K562 (cell line): ENCODE data around the gene AGPAT1. TPM values are rescaled to one million over a fixed set of nuclear protein-coding genes. Genes with fewer than 3 reads are reported as not detected.

ENCODE experiments used
- DDX20 ChIP-seq: fragments of 450-650 bp; IDR thresholded peaks from 2 replicates; pipeline ENCODE4 v1.6.1; 2016; ENCODE audit warnings: missing genetic modification characterization, low read depth, mild to moderate bottlenecking, missing compliant biosample characterization, moderate library complexity
- EHMT2 ChIP-seq: fragments of 450-650 bp; IDR thresholded peaks from 2 replicates; pipeline ENCODE4 v1.6.1; 2018; ENCODE audit warnings: antibody characterized with exemption
- HCFC1 ChIP-seq: IDR thresholded peaks from 2 replicates; pipeline ENCODE4 v1.6.1; 2012; ENCODE audit warnings: low read depth, low read length, improper control_type of control experiment
- HNRNPL ChIP-seq: fragments of 200-400 bp; formaldehyde crosslinking; IDR thresholded peaks from 2 replicates; pipeline ENCODE4 v1.6.1; 2017; ENCODE audit warnings: low read depth, mild to moderate bottlenecking, low read length
- NFATC3 ChIP-seq: fragments of 450-650 bp; IDR thresholded peaks from 2 replicates; pipeline ENCODE4 v1.6.1; 2017; ENCODE audit warnings: mild to moderate bottlenecking
- POLR2AphosphoS5 ChIP-seq: IDR thresholded peaks from 2 replicates; pipeline ENCODE4 v1.6.1; 2011; ENCODE audit warnings: mild to moderate bottlenecking, low read depth, low read length, moderate library complexity; ENCODE audit not compliant: control insufficient read depth, insufficient read depth
- ZNF3 ChIP-seq: fragments of 250-450 bp; sonication (Bioruptor Pico); IDR thresholded peaks from 2 replicates; pipeline ENCODE4 v1.5.0; 2021; ENCODE audit warnings: mild to moderate bottlenecking, moderate library complexity
- ZNF764 ChIP-seq: fragments of 250-450 bp; sonication (Bioruptor Pico); IDR thresholded peaks from 2 replicates; pipeline ENCODE4 v1.4.0; 2020; ENCODE audit warnings: low read depth, mild to moderate bottlenecking, moderate library complexity
- ZNF785 ChIP-seq: fragments of 250-450 bp; sonication (Bioruptor Pico); IDR thresholded peaks from 2 replicates; pipeline ENCODE4 v1.4.0; 2020; ENCODE audit warnings: mild to moderate bottlenecking
- ZNF79 ChIP-seq: fragments of 250-450 bp; sonication (Bioruptor Pico); IDR thresholded peaks from 2 replicates; pipeline ENCODE4 v1.4.0; 2020; ENCODE audit warnings: low read depth, mild to moderate bottlenecking, moderate library complexity
- polyA plus RNA-seq, 8 experiments: library from polyadenylated mRNA; depleted of rRNA in 4 of 8; stranded (reverse) in 5 of 8; unstranded in 3 of 8; fragments of >200 nt; fragmentation: Nextera tagmentation in 2 of 8; fragmentation: Illumina TruSeq in 1 of 8; extraction: Ambion mirVana in 2 of 8; extraction: Trizol in 1 of 8; gene quantifications; 2 replicates each; pipeline versions ENCODE4 v1.2.1 to v1.2.3, GENCODE V29; 2011 to 2014; ENCODE audit warnings: inconsistent platforms in 1 of 8, missing spikeins in 1 of 8
- total RNA-seq, 7 experiments: library from RNA; depleted of rRNA in 6 of 7; stranded (reverse); fragments of >200 nt in 6 of 7; fragmentation: Illumina TruSeq in 2 of 7; extraction: Trizol in 2 of 7; gene quantifications; 2 replicates each; pipeline versions ENCODE4 v1.2.1 to v1.2.3, GENCODE V29; 2011 to 2021; ENCODE audit warnings: low replicate concordance in 1 of 7
- TF ChIP-seq, protein P1 (sequence below): fragments of 450-650 bp; IDR thresholded peaks from 2 replicates; pipeline ENCODE4 v1.6.1; 2017; ENCODE audit warnings: antibody characterized with exemption, mild to moderate bottlenecking
- TF ChIP-seq, protein P2 (sequence below): fragments of 450-650 bp; formaldehyde crosslinking; IDR thresholded peaks from 2 replicates; pipeline ENCODE4 v1.4.0; 2020; ENCODE audit warnings: mild to moderate bottlenecking
- TF ChIP-seq, protein P3 (sequence below): sonication (generic); formaldehyde crosslinking; IDR thresholded peaks from 2 replicates; pipeline ENCODE4 v1.8.0; 2022; ENCODE audit warnings: missing genetic modification reagents, mild to moderate bottlenecking, moderate library complexity, borderline replicate concordance
- TF ChIP-seq, protein P4 (sequence below): fragments of 450-650 bp; IDR thresholded peaks from 2 replicates; pipeline ENCODE4 v1.6.1; 2016; ENCODE audit warnings: borderline replicate concordance
- TF ChIP-seq, protein P5 (sequence below): fragments of 450-650 bp; IDR thresholded peaks from 2 replicates; pipeline ENCODE4 v1.6.1; 2016

Gene AGPAT1
- total and polyA plus RNA-seq, 9 of the 15 experiments (the other 6 are each of a cell fraction or from before 2014, with no cell fraction given), result 37.9 to 176 (median 69.4) TPM

DNA sequence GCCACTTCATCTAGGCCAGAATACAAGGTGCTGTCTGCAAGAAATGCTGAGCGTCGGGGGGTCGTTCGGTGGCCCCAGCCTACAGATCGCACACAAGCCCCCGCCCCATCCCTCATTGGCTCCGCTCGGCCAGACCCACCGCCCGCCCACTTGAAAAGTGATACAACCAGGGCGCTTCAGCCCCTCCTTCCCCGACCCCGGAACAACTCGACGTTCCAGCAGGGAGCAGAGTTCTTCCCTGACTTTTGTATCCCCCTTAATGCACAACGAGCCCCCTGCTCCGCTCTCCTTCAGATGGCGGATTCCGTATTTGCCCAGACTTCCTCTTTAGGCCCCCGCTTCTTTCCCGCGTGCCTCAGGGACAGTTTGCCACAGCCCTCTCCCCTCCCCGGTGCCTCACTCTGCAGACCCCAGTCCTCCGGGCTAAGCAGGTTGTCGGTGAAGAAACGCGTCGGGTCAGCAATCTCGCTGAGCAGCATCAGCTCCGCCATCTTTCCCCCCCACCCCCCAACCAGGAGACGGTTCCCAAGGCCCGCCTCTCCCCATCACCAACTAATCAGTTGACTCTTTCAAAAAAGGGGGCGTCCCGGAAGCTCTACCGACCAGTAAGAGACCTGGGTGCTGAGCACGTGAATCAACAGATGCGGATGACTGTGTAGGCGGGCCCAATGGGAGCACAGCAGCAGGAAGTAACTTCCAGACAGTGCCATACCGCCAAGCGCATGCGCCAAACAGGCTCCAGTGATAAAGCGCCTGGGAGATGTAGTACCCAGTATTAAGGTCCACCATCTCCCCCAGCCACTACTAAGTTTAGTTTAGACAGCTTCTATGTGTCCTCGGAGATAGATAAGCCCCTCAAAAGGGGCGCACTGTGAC, 47.9 kb downstream of the AGPAT1 start, which contains the start of gene ATF6B (continued):
- TF ChIP-seq, protein P1, sequence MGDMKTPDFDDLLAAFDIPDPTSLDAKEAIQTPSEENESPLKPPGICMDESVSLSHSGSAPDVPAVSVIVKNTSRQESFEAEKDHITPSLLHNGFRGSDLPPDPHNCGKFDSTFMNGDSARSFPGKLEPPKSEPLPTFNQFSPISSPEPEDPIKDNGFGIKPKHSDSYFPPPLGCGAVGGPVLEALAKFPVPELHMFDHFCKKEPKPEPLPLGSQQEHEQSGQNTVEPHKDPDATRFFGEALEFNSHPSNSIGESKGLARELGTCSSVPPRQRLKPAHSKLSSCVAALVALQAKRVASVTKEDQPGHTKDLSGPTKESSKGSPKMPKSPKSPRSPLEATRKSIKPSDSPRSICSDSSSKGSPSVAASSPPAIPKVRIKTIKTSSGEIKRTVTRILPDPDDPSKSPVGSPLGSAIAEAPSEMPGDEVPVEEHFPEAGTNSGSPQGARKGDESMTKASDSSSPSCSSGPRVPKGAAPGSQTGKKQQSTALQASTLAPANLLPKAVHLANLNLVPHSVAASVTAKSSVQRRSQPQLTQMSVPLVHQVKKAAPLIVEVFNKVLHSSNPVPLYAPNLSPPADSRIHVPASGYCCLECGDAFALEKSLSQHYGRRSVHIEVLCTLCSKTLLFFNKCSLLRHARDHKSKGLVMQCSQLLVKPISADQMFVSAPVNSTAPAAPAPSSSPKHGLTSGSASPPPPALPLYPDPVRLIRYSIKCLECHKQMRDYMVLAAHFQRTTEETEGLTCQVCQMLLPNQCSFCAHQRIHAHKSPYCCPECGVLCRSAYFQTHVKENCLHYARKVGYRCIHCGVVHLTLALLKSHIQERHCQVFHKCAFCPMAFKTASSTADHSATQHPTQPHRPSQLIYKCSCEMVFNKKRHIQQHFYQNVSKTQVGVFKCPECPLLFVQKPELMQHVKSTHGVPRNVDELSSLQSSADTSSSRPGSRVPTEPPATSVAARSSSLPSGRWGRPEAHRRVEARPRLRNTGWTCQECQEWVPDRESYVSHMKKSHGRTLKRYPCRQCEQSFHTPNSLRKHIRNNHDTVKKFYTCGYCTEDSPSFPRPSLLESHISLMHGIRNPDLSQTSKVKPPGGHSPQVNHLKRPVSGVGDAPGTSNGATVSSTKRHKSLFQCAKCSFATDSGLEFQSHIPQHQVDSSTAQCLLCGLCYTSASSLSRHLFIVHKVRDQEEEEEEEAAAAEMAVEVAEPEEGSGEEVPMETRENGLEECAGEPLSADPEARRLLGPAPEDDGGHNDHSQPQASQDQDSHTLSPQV, result no peak
- TF ChIP-seq EHMT2, result no peak
- no peak for TF ChIP-seq ZNF785
- TF ChIP-seq, protein P2, sequence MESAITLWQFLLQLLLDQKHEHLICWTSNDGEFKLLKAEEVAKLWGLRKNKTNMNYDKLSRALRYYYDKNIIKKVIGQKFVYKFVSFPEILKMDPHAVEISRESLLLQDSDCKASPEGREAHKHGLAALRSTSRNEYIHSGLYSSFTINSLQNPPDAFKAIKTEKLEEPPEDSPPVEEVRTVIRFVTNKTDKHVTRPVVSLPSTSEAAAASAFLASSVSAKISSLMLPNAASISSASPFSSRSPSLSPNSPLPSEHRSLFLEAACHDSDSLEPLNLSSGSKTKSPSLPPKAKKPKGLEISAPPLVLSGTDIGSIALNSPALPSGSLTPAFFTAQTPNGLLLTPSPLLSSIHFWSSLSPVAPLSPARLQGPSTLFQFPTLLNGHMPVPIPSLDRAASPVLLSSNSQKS, result no peak
- no peak for TF ChIP-seq HNRNPL
- TF ChIP-seq POLR2AphosphoS5, result peak; percentile 71
- TF ChIP-seq NFATC3, result peak; percentile 62; the same call in 1 of the 2 replicates
- no peak for TF ChIP-seq ZNF3 (CRISPR knock-in tag)
- no peak for TF ChIP-seq DDX20 (tag)
- TF ChIP-seq, protein P3, sequence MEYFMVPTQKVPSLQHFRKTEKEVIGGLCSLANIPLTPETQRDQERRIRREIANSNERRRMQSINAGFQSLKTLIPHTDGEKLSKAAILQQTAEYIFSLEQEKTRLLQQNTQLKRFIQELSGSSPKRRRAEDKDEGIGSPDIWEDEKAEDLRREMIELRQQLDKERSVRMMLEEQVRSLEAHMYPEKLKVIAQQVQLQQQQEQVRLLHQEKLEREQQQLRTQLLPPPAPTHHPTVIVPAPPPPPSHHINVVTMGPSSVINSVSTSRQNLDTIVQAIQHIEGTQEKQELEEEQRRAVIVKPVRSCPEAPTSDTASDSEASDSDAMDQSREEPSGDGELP, result peak; percentile 89; the same call in 1 of the 2 replicates
- TF ChIP-seq ZNF764 (CRISPR knock-in tag), result no peak
- TF ChIP-seq ZNF79 (CRISPR knock-in tag), result no peak
- peak; percentile 84 for TF ChIP-seq HCFC1
- TF ChIP-seq, protein P4, sequence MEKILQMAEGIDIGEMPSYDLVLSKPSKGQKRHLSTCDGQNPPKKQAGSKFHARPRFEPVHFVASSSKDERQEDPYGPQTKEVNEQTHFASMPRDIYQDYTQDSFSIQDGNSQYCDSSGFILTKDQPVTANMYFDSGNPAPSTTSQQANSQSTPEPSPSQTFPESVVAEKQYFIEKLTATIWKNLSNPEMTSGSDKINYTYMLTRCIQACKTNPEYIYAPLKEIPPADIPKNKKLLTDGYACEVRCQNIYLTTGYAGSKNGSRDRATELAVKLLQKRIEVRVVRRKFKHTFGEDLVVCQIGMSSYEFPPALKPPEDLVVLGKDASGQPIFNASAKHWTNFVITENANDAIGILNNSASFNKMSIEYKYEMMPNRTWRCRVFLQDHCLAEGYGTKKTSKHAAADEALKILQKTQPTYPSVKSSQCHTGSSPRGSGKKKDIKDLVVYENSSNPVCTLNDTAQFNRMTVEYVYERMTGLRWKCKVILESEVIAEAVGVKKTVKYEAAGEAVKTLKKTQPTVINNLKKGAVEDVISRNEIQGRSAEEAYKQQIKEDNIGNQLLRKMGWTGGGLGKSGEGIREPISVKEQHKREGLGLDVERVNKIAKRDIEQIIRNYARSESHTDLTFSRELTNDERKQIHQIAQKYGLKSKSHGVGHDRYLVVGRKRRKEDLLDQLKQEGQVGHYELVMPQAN, result peak; percentile 86
- TF ChIP-seq, protein P5, sequence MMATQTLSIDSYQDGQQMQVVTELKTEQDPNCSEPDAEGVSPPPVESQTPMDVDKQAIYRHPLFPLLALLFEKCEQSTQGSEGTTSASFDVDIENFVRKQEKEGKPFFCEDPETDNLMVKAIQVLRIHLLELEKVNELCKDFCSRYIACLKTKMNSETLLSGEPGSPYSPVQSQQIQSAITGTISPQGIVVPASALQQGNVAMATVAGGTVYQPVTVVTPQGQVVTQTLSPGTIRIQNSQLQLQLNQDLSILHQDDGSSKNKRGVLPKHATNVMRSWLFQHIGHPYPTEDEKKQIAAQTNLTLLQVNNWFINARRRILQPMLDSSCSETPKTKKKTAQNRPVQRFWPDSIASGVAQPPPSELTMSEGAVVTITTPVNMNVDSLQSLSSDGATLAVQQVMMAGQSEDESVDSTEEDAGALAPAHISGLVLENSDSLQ, result peak; percentile 63
